OCI-LY7 (cell line): ENCODE measurements around the gene HPGDS. TPM values are rescaled to one million over a fixed set of nuclear protein-coding genes. Genes with fewer than 3 reads are reported as not detected.

Experiments
- BruUV-seq: library from RNA; stranded (reverse); fragments of 400-500 nt; replicated peaks from 2 replicates; lab custom pipeline; 2021; lab: Mats Ljungman, UMichigan
- CTCF ChIA-PET: fragments of 300-600 bp; sonication (Branson Sonifier 250); formaldehyde crosslinking; loops from one replicate; lab custom pipeline; 2022; ENCODE audit warnings: antibody characterized with exemption; ENCODE audit not compliant: unreplicated experiment; lab: Charles Lee
- POLR2A ChIA-PET: fragments of 300-600 bp; sonication (Branson Sonifier 250); formaldehyde crosslinking; loops from one replicate; lab custom pipeline; 2022; ENCODE audit warnings: antibody characterized with exemption; lab: Charles Lee
- DNase-seq: peaks from one replicate; pipeline ENCODE4 v3.0.0-alpha.2; 2015; ENCODE audit warnings: low spot score
- H2AFZ ChIP-seq: fragments of 200-600 bp; sonication (generic), shearing (Covaris generic); 2 replicates; pipeline ENCODE4 v1.6.1; 2014; ENCODE audit warnings: mild to moderate bottlenecking, antibody characterized with exemption, low read length, moderate library complexity
- H3K27ac ChIP-seq: fragments of 200-600 bp; sonication (generic); 2 replicates; pipeline ENCODE4 v1.5.1; 2014; ENCODE audit warnings: mixed run types, low read depth, mild to moderate bottlenecking, moderate library complexity, low read length, inconsistent platforms; ENCODE audit not compliant: poor library complexity, severe bottlenecking
- H3K36me3 ChIP-seq: fragments of 200-600 bp; sonication (generic); 2 replicates; pipeline ENCODE4 v1.6.1; 2014; ENCODE audit warnings: mild to moderate bottlenecking, antibody characterized with exemption, low read length, moderate library complexity, mixed read lengths; ENCODE audit not compliant: insufficient read depth
- H3K4me1 ChIP-seq: fragments of 200-600 bp; sonication (generic); 2 replicates; pipeline ENCODE4 v1.5.1; 2014; ENCODE audit warnings: mild to moderate bottlenecking, low read length; ENCODE audit not compliant: insufficient read depth, poor library complexity, severe bottlenecking
- H3K4me2 ChIP-seq: fragments of 200-600 bp; sonication (generic); 2 replicates; pipeline ENCODE4 v1.6.1; 2014; ENCODE audit warnings: mild to moderate bottlenecking, low read length
- H3K4me3 ChIP-seq: fragments of 200-600 bp; sonication (generic); 2 replicates; pipeline ENCODE4 v1.5.1; 2014; ENCODE audit warnings: mild to moderate bottlenecking, low read depth, low read length; ENCODE audit not compliant: poor library complexity, severe bottlenecking
- H3K79me2 ChIP-seq: fragments of 200-600 bp; sonication (generic); 2 replicates; pipeline ENCODE4 v1.6.1; 2016; ENCODE audit warnings: low read depth, mild to moderate bottlenecking, low read length, moderate library complexity, mixed read lengths; ENCODE audit not compliant: insufficient read depth
- H3K9me2 ChIP-seq: fragments of 200-600 bp; sonication (generic); 2 replicates; pipeline ENCODE4 v1.6.1; 2016; ENCODE audit warnings: mild to moderate bottlenecking, low read length, mixed read lengths; ENCODE audit not compliant: insufficient read depth
- H3K9me3 ChIP-seq: fragments of 200-600 bp; sonication (generic); 2 replicates; pipeline ENCODE4 v1.6.1; 2014; ENCODE audit warnings: mild to moderate bottlenecking, mixed run types, low read length, mixed read lengths
- H4K20me1 ChIP-seq: fragments of 200-600 bp; sonication (generic); 2 replicates; pipeline ENCODE4 v1.6.1; 2014; ENCODE audit warnings: mild to moderate bottlenecking, antibody characterized with exemption, low read length, moderate library complexity, mixed read lengths; ENCODE audit not compliant: insufficient read depth
- EZH2phosphoT487 ChIP-seq: fragments of 200-600 bp; sonication (generic); IDR thresholded peaks from 2 replicates; pipeline ENCODE4 v1.6.1; 2018; ENCODE audit warnings: low read depth, borderline replicate concordance, mild to moderate bottlenecking, mixed run types, antibody characterized with exemption, low read length, moderate library complexity, mixed read lengths
- intact Hi-C: fragments of 100-400 bp; cut with micrococcal nuclease; formaldehyde crosslinking; loops from one replicate; pipeline ENCODE4 v1.10.0; 2022; ENCODE audit not compliant: unreplicated experiment
- total RNA-seq, 2 experiments: library from RNA; depleted of rRNA in 1 of 2; stranded (reverse); fragments of >200 nt in 1 of 2; shearing (Covaris generic) in 1 of 2; gene quantifications; 2 replicates each; pipeline ENCODE4 v1.2.3, GENCODE V29; 2014 to 2022
- TF ChIP-seq, protein P1 (sequence below): fragments of 200-600 bp; sonication (generic); conservative IDR thresholded peaks from 2 replicates; pipeline ENCODE4 v1.5.1; 2014; ENCODE audit warnings: mild to moderate bottlenecking, antibody characterized with exemption, low read length, moderate library complexity, mixed read lengths

HPGDS gene
- total RNA-seq, 2 experiments from 2014 or later = not detected

DNA sequence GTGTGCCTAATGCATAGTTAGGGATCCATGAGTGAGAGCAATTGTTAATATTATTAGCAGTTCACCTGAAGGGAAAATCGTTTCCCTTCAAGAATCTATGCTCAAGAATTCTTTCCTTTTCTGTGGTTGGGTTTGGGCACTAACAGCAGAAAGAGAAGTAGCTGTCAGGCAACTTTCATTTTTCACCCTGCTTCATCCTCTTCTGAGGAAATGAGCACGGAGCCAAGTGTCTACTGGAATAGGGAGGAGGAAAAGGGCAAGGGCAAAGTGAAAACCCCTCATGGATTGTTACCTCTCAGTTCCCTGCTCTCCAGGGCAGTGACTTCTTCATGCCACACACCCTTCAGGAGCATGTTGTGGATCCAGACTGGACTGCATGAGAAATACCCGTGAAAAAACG lies 2.6 kb upstream of the HPGDS start:
- CTCF ChIA-PET = no interaction called here
- intact Hi-C loops = no loop called here
- H3K79me2 ChIP-seq = no peaks in the 10 kb centered on the region
- H3K4me1 ChIP-seq = no peaks in the 10 kb centered on the region
- POLR2A ChIA-PET = no interaction called here
- no peaks in the 10 kb centered on the region for H3K9me2 ChIP-seq
- H3K4me3 ChIP-seq = no peak overlapping the region
- BruUV-seq = no TSS peak
- H4K20me1 ChIP-seq = no peaks in the 10 kb centered on the region
- no peak for TF ChIP-seq EZH2phosphoT487
- TF ChIP-seq, protein P1, sequence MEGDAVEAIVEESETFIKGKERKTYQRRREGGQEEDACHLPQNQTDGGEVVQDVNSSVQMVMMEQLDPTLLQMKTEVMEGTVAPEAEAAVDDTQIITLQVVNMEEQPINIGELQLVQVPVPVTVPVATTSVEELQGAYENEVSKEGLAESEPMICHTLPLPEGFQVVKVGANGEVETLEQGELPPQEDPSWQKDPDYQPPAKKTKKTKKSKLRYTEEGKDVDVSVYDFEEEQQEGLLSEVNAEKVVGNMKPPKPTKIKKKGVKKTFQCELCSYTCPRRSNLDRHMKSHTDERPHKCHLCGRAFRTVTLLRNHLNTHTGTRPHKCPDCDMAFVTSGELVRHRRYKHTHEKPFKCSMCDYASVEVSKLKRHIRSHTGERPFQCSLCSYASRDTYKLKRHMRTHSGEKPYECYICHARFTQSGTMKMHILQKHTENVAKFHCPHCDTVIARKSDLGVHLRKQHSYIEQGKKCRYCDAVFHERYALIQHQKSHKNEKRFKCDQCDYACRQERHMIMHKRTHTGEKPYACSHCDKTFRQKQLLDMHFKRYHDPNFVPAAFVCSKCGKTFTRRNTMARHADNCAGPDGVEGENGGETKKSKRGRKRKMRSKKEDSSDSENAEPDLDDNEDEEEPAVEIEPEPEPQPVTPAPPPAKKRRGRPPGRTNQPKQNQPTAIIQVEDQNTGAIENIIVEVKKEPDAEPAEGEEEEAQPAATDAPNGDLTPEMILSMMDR = no peak
- H3K9me3 ChIP-seq = no peaks in the 10 kb centered on the region
- no peak for DNase-seq
- no peak overlapping the region for H3K4me2 ChIP-seq
- no peak overlapping the region for H2AFZ ChIP-seq
- H3K27ac ChIP-seq = no peak overlapping the region
- H3K36me3 ChIP-seq = no peaks in the 10 kb centered on the region

- ChIA-PET POLR2A (no interaction called here), CTCF (no interaction called here)
- Histone ChIP-seq H3K79me2 (no peaks in the 10 kb centered on the region), H3K9me3 (no peaks in the 10 kb centered on the region), H4K20me1 (no peaks in the 10 kb centered on the region), H3K4me3 (no peak overlapping the region), H3K36me3 (no peaks in the 10 kb centered on the region), H3K9me2 (no peaks in the 10 kb centered on the region), H3K27ac (no peak overlapping the region), H3K4me2 (no peak overlapping the region), H2AFZ (no peak overlapping the region), H3K4me1 (no peaks in the 10 kb centered on the region)
- TF ChIP-seq, protein P1 = no peak
- TF ChIP-seq EZH2phosphoT487 = no peak
- intact Hi-C loops = no loop called here
- BruUV-seq = no TSS peak
- DNase-seq = no peak
Observed at GRCh38 chr4:94344457-94344856, 1.8 kb upstream of the HPGDS start.

- Histone ChIP-seq H3K9me3 (no peaks in the 10 kb centered on the region), H2AFZ (no peak overlapping the region), H3K4me2 (no peak overlapping the region), H3K4me3 (no peak overlapping the region), H4K20me1 (no peaks in the 10 kb centered on the region), H3K79me2 (no peaks in the 10 kb centered on the region), H3K36me3 (no peaks in the 10 kb centered on the region), H3K9me2 (no peaks in the 10 kb centered on the region), H3K4me1 (no peaks in the 10 kb centered on the region), H3K27ac (no peak overlapping the region)
- no peak for DNase-seq
- intact Hi-C loops = no loop called here
- TF ChIP-seq EZH2phosphoT487 = no peak
- TF ChIP-seq, protein P1 = no peak
- ChIA-PET POLR2A (interaction anchor here (0.8 kb wide), 1 partner anchor 590 kb away, joined by 3 read pairs; no protein-coding TSS in a partner anchor), CTCF (no interaction called here)
- BruUV-seq = no TSS peak
Observed at GRCh38 chr4:94341481-94342370, 910 bp downstream of the HPGDS start.
